Breast epithelium (tissue), 4 donors: Measurements from ENCODE around the gene RPL29. TPM values are rescaled to one million over a fixed set of nuclear protein-coding genes. Genes with fewer than 3 reads are reported as not detected.

Experiments used
- DNase-seq, 2 donors: peaks; one replicate each; pipeline ENCODE4 v3.0.0-alpha.2; 2019; ENCODE audit warnings: low spot score in 2 of 2
- H3K27ac ChIP-seq, 2 donors: fragments of 200-600 bp; sonication (generic) in 1 of 2; one replicate each; pipeline ENCODE4 v1.5.1; 2016 to 2019; ENCODE audit warnings: mild to moderate bottlenecking in 1 of 2
- H3K27me3 ChIP-seq, 2 donors: fragments of 200-600 bp; sonication (generic) in 1 of 2; one replicate each; pipeline versions ENCODE4 v1.5.1 to v1.6.0; 2017 to 2019; ENCODE audit warnings: control low read depth in 1 of 2, mild to moderate bottlenecking in 1 of 2
- H3K36me3 ChIP-seq: fragments of 200-600 bp; one replicate; pipeline ENCODE4 v1.5.1; 2019
- H3K4me1 ChIP-seq, 2 donors: fragments of 200-600 bp; sonication (generic); one replicate each; pipeline ENCODE4 v1.5.1; 2016 to 2019; ENCODE audit warnings: control low read depth in 1 of 2
- H3K4me3 ChIP-seq, 3 donors: fragments of 200-600 bp; sonication (generic); 1 replicate in 2 of 3; 2 replicates in 1 of 3; pipeline ENCODE4 v1.5.1; 2016 to 2019; ENCODE audit warnings: mild to moderate bottlenecking in 3 of 3, moderate library complexity in 2 of 3
- H3K9me3 ChIP-seq, 2 donors: fragments of 200-600 bp; sonication (generic) in 1 of 2; one replicate each; pipeline ENCODE4 v1.5.1; 2016 to 2019; ENCODE audit warnings: control low read depth in 1 of 2
- POLR2A ChIP-seq: fragments of 450-650 bp; IDR thresholded peaks from one replicate; pipeline ENCODE4 v1.6.1; 2016; ENCODE audit warnings: antibody characterized with exemption, mild to moderate bottlenecking, moderate library complexity
- POLR2AphosphoS5 ChIP-seq, 3 donors: sonication (generic); formaldehyde crosslinking; IDR thresholded peaks; one replicate each; pipeline ENCODE4 v1.6.1; 2017; ENCODE audit warnings: antibody characterized with exemption in 3 of 3
- intact Hi-C: fragments of 100-400 bp; cut with DNase I; formaldehyde crosslinking; loops from one replicate; pipeline ENCODE4 v1.15.1; 2023; ENCODE audit warnings: low total_unique reads
- total RNA-seq, 3 donors: library from RNA; depleted of rRNA; stranded (reverse); fragments of >200 nt; gene quantifications; one replicate each; pipeline ENCODE4 v1.1.0, GENCODE V29; 2016
- TF ChIP-seq, protein P1 (sequence below), 3 donors: fragments of 450-650 bp; IDR thresholded peaks; one replicate each; pipeline ENCODE4 v1.5.1; 2016 to 2017; ENCODE audit warnings: antibody characterized with exemption in 3 of 3, mild to moderate bottlenecking in 3 of 3, moderate library complexity in 3 of 3

The RPL29 gene
- total RNA-seq, 3 donors from 2014 or later, result 1,890 to 2,530 (median 2,229) TPM

DNA sequence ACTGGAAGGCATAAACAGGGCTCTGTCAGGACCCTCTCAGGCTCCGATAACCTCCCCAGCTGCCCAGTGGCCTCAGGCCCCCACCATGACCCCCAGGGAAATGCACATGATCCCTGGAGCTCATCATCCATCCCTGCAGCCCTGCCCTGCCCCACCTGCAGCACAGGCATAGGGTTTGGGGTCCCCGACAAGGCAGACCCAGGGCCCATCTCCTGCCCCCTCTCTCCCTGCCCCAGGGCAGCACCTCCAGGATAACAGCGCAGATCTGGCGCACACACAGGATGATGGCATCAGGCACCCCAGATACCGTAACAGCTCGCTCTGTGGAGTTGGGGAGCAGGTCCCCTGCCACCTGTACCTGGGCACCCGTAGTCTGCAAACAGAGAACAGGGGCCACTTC, 36.0 kb downstream of the RPL29 start:
- Histone ChIP-seq H3K36me3 (no peaks in the 10 kb centered on the region), H3K4me3 (no peak overlapping the region), H3K27me3 (no peaks in the 10 kb centered on the region), H3K4me1 (peaks cover 0 to 5% of the 10 kb centered on the region in 2 donors), H3K9me3 (no peaks in the 10 kb centered on the region), H3K27ac (no peak overlapping the region)
- TF ChIP-seq, protein P1, sequence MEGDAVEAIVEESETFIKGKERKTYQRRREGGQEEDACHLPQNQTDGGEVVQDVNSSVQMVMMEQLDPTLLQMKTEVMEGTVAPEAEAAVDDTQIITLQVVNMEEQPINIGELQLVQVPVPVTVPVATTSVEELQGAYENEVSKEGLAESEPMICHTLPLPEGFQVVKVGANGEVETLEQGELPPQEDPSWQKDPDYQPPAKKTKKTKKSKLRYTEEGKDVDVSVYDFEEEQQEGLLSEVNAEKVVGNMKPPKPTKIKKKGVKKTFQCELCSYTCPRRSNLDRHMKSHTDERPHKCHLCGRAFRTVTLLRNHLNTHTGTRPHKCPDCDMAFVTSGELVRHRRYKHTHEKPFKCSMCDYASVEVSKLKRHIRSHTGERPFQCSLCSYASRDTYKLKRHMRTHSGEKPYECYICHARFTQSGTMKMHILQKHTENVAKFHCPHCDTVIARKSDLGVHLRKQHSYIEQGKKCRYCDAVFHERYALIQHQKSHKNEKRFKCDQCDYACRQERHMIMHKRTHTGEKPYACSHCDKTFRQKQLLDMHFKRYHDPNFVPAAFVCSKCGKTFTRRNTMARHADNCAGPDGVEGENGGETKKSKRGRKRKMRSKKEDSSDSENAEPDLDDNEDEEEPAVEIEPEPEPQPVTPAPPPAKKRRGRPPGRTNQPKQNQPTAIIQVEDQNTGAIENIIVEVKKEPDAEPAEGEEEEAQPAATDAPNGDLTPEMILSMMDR (IDR thresholded peaks at IDR 0.05), result no peak
- TF ChIP-seq POLR2AphosphoS5 (IDR thresholded peaks at IDR 0.05) (no peak), POLR2A (no peak)
- intact Hi-C loops, result loop anchor here (5.0 kb wide), 1 partner anchor 263 kb away; no protein-coding TSS in a partner anchor
- DNase-seq, result no peak

DNA sequence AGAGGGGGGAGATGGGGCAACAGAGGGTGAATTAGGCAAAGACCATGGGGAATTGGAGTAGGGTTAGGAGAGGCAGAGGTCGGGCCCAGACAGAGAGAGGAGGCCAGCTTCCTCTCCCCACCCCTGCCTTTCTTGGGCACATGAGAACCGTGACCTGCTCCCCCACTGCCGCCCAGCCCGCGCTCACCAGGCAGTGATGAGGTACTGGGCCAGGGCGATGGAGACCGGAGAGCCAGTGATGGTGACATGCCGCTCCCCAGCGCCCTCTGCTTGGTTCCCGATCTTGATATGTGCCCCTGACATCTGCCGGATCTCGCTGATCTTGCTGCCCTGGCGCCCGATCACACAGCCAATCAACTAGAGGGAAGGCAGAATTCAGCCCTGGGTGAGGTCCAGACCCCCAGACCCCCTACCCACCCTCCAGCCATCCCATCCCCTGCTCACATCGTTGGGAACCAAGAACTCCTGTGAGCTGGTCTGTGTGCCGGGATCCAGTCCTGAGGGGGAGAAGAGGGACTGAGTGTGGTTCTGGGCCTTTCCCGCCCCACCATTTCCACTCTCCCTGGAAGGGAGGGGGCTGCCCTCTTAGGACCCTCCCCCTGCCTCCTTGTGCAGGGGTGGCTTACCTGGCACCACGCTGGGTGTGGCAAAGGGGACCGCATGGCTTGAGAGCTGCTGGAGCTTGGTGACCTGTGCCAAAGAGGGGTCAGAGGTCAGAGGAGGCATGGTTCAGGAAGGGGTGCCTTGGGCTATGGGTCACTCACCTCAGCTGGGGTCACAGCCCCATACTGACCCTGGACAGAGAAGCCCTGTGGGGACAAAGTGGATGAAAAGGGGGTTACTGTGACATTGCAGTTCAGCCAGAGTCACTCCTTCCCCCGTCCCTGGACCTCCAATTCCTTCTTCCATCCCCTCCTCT, 36.8 kb downstream of the RPL29 start:
- no peak overlapping the region for H3K4me3 ChIP-seq
- intact Hi-C loops, result no loop called here
- H3K27ac ChIP-seq, result no peak overlapping the region
- H3K9me3 ChIP-seq, result no peaks in the 10 kb centered on the region
- no peaks in the 10 kb centered on the region for H3K36me3 ChIP-seq
- H3K4me1 ChIP-seq, result peaks cover 0 to 5% of the 10 kb centered on the region in 2 donors
- no peaks in the 10 kb centered on the region for H3K27me3 ChIP-seq
- no peak for TF ChIP-seq POLR2AphosphoS5 (IDR thresholded peaks at IDR 0.05)
- no peak for TF ChIP-seq POLR2A
- TF ChIP-seq, protein P1 (IDR thresholded peaks at IDR 0.05), result no peak
- no peak for DNase-seq

DNA sequence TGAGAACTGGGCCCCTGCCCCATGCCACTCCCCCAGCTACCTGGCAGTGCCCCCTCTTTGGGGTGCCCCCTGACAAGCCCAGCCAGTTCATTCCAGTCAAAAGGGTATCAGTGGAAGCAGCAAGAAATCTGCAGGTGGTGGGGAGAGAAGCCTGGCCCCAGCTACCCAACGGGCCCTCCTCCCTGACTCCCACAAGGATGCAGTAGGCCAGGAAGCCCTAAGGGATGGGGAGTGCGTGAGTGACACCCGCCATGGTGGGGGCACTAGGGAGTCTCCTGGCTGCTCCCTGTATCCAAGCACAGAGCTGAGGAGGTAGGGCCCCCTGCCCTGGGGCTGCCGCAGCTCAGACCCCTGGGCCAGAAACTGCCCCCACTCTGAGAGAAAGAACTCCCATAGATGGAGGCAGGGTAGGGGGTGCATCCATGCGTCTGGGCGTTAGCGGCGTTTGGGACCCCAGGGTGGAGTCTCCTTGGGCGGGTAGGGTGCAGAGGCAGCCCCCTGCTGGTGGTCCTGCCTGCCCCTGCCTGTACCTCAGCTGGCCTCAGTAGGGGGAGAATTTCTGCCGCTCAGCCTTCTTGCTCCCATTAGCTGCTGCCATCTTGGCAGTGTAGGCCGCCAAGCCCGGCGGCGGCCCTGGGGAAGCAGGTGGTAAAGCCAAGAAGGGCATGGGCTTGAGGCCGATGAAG, 38.0 kb downstream of the RPL29 start:
- H3K27me3 ChIP-seq, result no peaks in the 10 kb centered on the region
- no peak for TF ChIP-seq POLR2AphosphoS5 (IDR thresholded peaks at IDR 0.05)
- no peak for TF ChIP-seq POLR2A
- TF ChIP-seq, protein P1 (IDR thresholded peaks at IDR 0.05), result no peak
- DNase-seq, result no peak
- no peak overlapping the region for H3K27ac ChIP-seq
- H3K9me3 ChIP-seq, result no peaks in the 10 kb centered on the region
- H3K4me3 ChIP-seq, result no peak overlapping the region
- peaks cover 0 to 5% of the 10 kb centered on the region in 2 donors for H3K4me1 ChIP-seq
- no peaks in the 10 kb centered on the region for H3K36me3 ChIP-seq
- intact Hi-C loops, result loop anchor here (1.0 kb wide), 1 partner anchor 44 kb away; no protein-coding TSS in a partner anchor

DNA sequence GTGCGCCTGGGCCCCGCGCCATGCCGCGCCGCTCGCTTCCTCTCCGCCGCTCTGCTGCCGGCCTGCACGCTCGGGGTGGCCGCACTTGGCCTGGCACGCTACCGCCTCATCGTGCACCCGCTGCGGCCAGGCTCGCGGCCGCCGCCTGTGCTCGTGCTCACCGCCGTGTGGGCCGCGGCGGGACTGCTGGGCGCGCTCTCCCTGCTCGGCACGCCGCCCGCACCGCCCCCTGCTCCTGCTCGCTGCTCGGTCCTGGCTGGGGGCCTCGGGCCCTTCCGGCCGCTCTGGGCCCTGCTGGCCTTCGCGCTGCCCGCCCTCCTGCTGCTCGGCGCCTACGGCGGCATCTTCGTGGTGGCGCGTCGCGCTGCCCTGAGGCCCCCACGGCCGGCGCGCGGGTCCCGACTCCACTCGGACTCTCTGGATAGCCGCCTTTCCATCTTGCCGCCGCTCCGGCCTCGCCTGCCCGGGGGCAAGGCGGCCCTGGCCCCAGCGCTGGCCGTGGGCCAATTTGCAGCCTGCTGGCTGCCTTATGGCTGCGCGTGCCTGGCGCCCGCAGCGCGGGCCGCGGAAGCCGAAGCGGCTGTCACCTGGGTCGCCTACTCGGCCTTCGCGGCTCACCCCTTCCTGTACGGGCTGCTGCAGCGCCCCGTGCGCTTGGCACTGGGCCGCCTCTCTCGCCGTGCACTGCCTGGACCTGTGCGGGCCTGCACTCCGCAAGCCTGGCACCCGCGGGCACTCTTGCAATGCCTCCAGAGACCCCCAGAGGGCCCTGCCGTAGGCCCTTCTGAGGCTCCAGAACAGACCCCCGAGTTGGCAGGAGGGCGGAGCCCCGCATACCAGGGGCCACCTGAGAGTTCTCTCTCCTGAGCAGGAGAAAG, 39.6 kb downstream of the RPL29 start:
- Histone ChIP-seq H3K9me3 (no peaks in the 10 kb centered on the region), H3K4me3 (peak overlapping the region; percentile 35 to 79 (median 57)), H3K4me1 (peaks cover 0 to 5% of the 10 kb centered on the region in 2 donors), H3K27me3 (no peaks in the 10 kb centered on the region), H3K36me3 (no peaks in the 10 kb centered on the region), H3K27ac (peak overlapping the region; percentile 64 to 77)
- DNase-seq, result no peak
- TF ChIP-seq POLR2A, result no peak
- peak in 1 of 3 donors; percentile 12 for TF ChIP-seq POLR2AphosphoS5 (IDR thresholded peaks at IDR 0.05)
- TF ChIP-seq, protein P1 (IDR thresholded peaks at IDR 0.05), result peak in 2 of 3 donors; percentile 26 to 54
- intact Hi-C loops, result no loop called here
